ENCODE measurements around the gene FUT8.

The FUT8 gene

GRCh38 chr14:65433157-65433556, 20.6 kb downstream of the FUT8 start:
- Histone ChIP-seq H3K9me3 (ENCODE audit: severe bottlenecking) (no peaks in the 10 kb centered on the region), H3K4me1 (ENCODE audit: insufficient read depth, poor library complexity, severe bottlenecking) (no peaks in the 10 kb centered on the region), H3K27me3 (ENCODE audit: insufficient read depth, poor library complexity, severe bottlenecking) (no peaks in the 10 kb centered on the region), H3K36me3 (ENCODE audit: low read depth) (no peaks in the 10 kb centered on the region), H3K27ac (ENCODE audit: poor library complexity, severe bottlenecking) (no peak overlapping the region), H3K4me3 (ENCODE audit: severe bottlenecking) (no peak overlapping the region)
- no peak for ATAC-seq (ENCODE audit: low read depth)
- DNase-seq (ENCODE audit: low spot score), result no peak
- no peak for TF ChIP-seq CTCF (IDR thresholded peaks at IDR 0.05; ENCODE audit: poor library complexity, severe bottlenecking)

GRCh38 chr14:65433646-65434045, 21.1 kb downstream of the FUT8 start:
- ATAC-seq (ENCODE audit: low read depth) (no peak), DNase-seq (ENCODE audit: low spot score) (no peak)
- no peak for TF ChIP-seq CTCF (IDR thresholded peaks at IDR 0.05; ENCODE audit: poor library complexity, severe bottlenecking)
- H3K27ac ChIP-seq (ENCODE audit: poor library complexity, severe bottlenecking), result no peak overlapping the region
- no peak overlapping the region for H3K4me3 ChIP-seq (ENCODE audit: severe bottlenecking)
- H3K4me1 ChIP-seq (ENCODE audit: insufficient read depth, poor library complexity, severe bottlenecking), result no peaks in the 10 kb centered on the region
- H3K36me3 ChIP-seq (ENCODE audit: low read depth), result no peaks in the 10 kb centered on the region
- no peaks in the 10 kb centered on the region for H3K9me3 ChIP-seq (ENCODE audit: severe bottlenecking)
- no peaks in the 10 kb centered on the region for H3K27me3 ChIP-seq (ENCODE audit: insufficient read depth, poor library complexity, severe bottlenecking)

- no peaks in the 10 kb centered on the region for H3K9me3 ChIP-seq (ENCODE audit: severe bottlenecking)
- DNase-seq (ENCODE audit: low spot score) (no peak), ATAC-seq (ENCODE audit: low read depth) (no peak)
- no peak overlapping the region for H3K4me3 ChIP-seq (ENCODE audit: severe bottlenecking)
- H3K27me3 ChIP-seq (ENCODE audit: insufficient read depth, poor library complexity, severe bottlenecking), result no peaks in the 10 kb centered on the region
- no peaks in the 10 kb centered on the region for H3K36me3 ChIP-seq (ENCODE audit: low read depth)
- H3K27ac ChIP-seq (ENCODE audit: poor library complexity, severe bottlenecking), result no peak overlapping the region
- TF ChIP-seq CTCF (IDR thresholded peaks at IDR 0.05; ENCODE audit: poor library complexity, severe bottlenecking), result no peak
- H3K4me1 ChIP-seq (ENCODE audit: insufficient read depth, poor library complexity, severe bottlenecking), result no peaks in the 10 kb centered on the region
Observed at GRCh38 chr14:65434216-65434850, 21.8 kb downstream of the FUT8 start.

- H3K27ac ChIP-seq (ENCODE audit: poor library complexity, severe bottlenecking), result no peak overlapping the region
- H3K9me3 ChIP-seq (ENCODE audit: severe bottlenecking), result no peaks in the 10 kb centered on the region
- DNase-seq (ENCODE audit: low spot score), result no peak
- no peaks in the 10 kb centered on the region for H3K4me1 ChIP-seq (ENCODE audit: insufficient read depth, poor library complexity, severe bottlenecking)
- H3K36me3 ChIP-seq (ENCODE audit: low read depth), result no peaks in the 10 kb centered on the region; the same call in 1 of the 2 replicates
- no peak for ATAC-seq (ENCODE audit: low read depth)
- H3K4me3 ChIP-seq (ENCODE audit: severe bottlenecking), result no peak overlapping the region
- no peaks in the 10 kb centered on the region for H3K27me3 ChIP-seq (ENCODE audit: insufficient read depth, poor library complexity, severe bottlenecking)
- no peak for TF ChIP-seq CTCF (IDR thresholded peaks at IDR 0.05; ENCODE audit: poor library complexity, severe bottlenecking)
Observed at GRCh38 chr14:65438266-65438933, 25.9 kb downstream of the FUT8 start.

- H3K36me3 ChIP-seq (ENCODE audit: low read depth), result no peaks in the 10 kb centered on the region; the same call in 1 of the 2 replicates
- no peaks in the 10 kb centered on the region for H3K9me3 ChIP-seq (ENCODE audit: severe bottlenecking)
Observed at GRCh38 chr14:65439117-65439516, 26.6 kb downstream of the FUT8 start.

More at GRCh38 chr14:65439117-65439516, 26.6 kb downstream of the FUT8 start:
- H3K4me1 ChIP-seq (ENCODE audit: insufficient read depth, poor library complexity, severe bottlenecking), result peaks cover 5% of the 10 kb centered on the region
- no peak overlapping the region for H3K27ac ChIP-seq (ENCODE audit: poor library complexity, severe bottlenecking)
- no peak for TF ChIP-seq CTCF (IDR thresholded peaks at IDR 0.05; ENCODE audit: poor library complexity, severe bottlenecking)
- DNase-seq (ENCODE audit: low spot score) (no peak), ATAC-seq (ENCODE audit: low read depth) (no peak)
- no peaks in the 10 kb centered on the region for H3K27me3 ChIP-seq (ENCODE audit: insufficient read depth, poor library complexity, severe bottlenecking)
- H3K4me3 ChIP-seq (ENCODE audit: severe bottlenecking), result no peak overlapping the region

Measured in RWPE2 (cell line).